ENCODE results near the gene ANAPC7.
"Not testable (repeated sequence)": the region's sequence is repeated elsewhere in the genome, so short reads cannot be mapped to it uniquely, and the experiment has no call there.

ANAPC7 gene

DNA sequence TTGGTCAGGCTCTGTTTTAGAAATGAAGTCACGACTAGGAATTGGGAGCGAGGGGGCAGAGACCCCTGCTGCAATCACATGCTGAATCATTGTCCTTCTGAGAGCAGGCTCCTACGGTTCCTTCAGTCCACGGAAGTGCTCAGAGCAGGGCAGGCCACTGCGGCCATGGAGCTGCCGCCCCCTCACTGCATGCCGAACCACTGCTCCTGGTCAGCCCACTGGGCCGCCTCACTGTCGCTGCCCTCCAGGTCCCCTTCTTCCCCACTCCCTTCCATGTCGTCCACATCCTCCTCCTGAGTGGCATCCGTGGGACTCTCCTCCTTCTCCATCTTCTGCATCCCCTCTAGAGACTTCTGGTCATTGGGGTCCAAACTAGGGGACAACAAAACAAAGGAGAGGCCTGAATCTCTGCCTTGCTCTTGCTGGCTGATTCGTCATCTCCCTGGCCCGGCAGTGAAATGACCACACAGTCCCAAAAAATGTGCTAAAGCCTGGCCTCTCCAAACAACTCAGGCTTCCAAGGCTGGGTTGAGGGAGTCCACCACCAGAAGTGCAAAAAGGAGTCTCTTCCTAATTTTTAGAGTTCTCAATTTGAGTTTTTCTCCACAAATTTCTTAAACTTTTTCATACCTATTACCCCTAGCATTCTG is 29.4 kb downstream of the ANAPC7 start:
- no peak for DNase-seq

DNA sequence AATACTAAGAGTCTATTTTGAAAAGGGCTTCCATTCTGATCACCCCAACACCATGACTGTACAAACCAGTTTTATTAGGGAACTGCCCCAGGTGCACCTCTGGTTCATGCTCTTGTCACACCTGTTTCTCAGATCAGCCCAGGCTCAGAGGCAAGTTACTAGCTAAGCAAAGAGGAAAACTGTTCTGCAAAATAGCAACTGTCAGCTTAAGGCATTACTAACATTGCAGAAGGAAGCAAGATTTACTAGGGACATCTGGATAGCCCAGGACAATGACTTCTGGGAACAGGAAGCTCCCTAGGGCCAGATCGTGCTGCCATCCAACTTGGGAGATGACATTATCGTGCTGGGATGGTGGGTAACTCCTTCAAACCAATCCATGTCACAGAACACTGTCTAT is 30.1 kb downstream of the ANAPC7 start:
- DNase-seq = no peak

DNA sequence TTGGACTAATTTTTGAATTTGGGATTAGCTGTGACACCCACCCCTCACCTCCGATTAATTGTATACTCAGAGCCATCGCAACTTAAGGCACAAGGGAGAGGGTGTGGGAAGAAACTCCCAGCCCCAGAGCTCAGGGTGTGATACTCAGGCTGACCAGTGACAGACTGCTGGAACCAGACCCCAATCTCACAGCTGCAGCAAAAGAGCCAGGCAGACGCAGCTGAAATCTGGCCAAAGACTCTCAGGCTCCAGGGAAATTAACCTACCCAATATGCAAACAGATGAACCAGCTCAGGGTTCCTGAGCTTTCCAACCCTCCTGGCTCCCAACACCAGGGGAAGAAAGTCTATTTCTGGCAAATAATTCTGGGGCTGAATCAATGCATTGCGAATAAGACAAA is 30.5 kb downstream of the ANAPC7 start:
- no peak for DNase-seq

DNA sequence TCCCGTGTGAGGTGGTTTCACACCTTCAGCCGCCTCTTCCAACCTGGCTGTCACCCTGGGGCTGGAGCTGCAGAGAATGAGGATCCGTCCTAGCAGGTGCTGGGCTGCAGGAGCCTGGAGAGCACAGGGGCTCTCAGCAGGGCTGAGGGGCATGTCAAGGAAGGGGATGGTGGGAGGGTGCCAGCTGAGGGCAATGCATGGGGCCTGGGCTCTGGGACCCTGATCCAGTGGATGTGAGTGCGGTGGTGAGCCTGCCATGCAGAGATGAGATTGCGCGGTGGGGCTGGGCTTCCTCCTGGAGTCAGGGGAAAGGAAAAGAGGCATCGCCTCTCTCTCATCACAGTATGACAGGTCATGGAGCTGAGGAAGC is 31.5 kb downstream of the ANAPC7 start:
- no peak for DNase-seq

DNA sequence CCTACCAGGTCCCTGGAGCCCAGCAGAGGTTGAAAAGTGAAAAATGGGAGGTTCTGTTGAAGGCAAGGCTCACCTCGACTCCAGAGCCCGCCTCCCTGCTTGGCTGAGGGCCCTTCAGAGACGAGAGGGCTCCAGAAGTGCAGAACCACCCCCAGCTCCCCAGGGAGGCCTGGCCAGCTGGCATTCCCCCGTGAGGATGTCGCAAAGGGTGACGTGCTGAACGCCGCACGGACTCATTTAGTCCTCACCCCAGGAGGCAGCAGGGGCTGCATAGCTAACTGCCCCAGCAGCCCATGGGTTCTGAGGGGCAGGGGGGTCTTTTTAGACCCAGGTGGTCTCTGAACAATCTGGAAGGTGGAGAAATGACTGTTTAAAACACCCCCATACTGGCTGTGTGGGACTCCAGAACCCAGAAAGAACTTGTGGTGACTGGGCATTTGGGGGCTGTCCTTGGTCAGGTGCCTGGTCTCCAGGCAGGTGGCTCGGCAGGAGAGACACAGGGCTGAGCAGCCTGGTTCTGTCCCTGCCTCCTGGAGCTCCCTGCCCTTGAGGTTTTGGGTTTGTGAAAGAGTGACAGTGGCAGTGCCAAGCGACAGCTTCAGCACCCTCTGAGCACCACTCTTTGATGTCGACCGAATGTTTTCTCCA is 32.0 kb downstream of the ANAPC7 start:
- DNase-seq = no peak

DNA sequence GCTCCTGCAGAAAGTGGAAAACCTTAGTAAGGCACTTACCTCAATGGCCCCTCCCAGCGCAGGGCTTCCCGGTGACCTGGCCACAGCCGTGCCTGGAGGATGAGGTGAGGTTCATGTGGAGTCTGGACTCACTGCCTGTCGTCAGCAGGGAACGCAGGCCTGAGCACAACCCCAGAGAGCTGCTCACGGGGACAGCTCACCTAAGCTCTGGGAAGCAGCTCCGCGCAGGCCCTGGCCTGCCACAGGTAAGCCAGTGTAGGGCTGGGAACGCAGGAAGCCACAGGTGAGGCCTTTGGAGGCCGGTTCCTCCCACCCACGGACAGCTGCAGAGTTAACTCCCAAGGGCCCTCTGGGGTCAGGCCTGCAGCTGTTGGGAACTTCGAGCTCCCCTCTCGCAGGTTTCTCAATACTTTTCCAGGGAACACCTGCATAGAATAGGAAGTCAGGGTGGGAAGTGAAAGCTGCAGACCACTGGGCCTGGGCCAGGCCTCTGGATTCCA is 32.7 kb downstream of the ANAPC7 start:
- no peak for DNase-seq

DNA sequence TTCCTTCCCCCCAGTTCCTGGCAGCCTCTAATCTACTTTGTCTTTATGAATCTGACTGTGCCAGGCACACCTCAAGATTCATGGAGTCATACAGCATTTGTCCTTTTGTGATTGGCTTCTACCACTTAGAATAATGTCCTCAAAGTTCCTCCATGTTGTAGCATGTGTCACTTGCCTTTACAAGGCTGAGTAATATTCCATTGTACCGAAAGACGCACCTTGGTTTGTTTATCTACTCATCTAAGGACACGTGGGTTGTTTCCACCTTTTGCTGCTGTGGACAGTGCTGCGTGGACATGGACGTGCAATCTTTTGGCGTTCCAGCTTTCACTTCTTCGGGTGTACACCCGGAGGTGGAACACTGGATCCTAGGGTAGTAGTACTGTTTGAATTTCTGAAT is 33.5 kb downstream of the ANAPC7 start:
- no peak for DNase-seq

DNA sequence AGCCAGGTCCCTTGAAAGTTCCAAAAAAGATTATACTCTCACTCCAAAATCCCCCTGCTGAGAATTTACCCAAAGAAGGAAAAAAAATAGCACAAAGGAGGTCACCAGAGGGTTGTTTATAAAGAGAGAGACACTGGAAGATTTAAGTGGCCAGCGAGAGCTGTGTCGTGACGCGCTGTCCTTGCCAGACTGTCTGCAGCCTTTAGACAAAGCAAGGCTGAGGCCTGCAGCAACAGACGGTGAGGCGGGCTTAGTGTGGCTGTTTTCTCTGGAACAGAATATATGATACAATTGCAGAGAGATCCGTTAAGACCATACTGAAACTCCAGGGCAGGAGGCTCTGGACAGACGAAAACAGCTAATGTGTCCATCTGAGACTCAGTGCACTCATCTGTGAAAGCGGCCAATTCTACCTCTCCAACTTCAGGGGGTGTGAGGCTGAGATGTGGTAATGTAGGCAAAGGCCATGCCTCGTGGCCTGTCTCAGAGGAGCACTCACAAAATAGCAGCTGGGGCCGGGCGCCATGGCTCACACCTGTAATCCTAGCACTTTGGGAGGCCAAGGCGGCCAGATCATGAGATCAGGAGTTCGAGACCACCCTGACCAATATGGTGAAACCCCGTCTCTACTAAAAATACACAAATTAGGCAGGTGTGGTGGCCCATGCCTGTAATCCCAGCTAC is 36.2 kb downstream of the ANAPC7 start:
- no peak for DNase-seq

DNA sequence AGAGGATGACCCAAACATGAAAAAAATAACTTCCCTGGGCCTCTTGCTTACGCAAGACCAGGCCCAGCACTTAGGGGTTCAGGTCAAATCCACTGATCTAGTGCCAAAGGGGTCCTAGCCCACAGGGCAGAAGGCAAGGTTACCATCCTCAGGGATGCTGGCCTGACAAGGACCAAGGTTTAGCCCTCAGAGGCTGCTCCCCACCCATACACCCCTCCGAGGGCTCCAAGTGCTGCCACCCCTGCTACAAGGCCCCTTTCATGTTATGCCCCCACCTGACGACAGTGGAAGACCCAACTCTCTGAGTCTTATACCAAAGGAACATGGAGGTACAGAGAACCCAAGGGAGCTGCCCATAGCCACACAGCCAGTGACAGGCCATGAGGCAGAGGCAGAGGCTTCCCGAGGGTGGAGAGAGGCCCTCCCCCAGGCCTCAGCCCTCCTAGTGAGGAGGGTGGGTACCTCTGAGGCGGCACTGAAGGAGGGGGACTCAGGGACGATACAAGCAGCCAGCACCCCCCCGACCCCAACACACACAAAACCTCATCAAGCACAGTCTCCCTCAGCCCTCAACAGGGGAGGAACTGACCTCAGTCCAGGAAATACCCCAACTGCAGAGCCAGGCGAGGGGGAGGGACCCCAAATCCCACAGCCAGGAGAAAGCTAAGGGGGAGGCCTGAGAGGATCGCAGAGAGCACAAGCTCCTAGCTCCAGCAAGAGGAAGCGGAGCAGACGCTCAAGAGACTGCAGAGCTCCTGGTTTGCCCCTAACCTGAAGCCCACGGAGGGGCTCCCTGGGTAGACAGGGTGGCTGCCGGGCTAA is 37.0 kb downstream of the ANAPC7 start:
- DNase-seq = no peak

DNA sequence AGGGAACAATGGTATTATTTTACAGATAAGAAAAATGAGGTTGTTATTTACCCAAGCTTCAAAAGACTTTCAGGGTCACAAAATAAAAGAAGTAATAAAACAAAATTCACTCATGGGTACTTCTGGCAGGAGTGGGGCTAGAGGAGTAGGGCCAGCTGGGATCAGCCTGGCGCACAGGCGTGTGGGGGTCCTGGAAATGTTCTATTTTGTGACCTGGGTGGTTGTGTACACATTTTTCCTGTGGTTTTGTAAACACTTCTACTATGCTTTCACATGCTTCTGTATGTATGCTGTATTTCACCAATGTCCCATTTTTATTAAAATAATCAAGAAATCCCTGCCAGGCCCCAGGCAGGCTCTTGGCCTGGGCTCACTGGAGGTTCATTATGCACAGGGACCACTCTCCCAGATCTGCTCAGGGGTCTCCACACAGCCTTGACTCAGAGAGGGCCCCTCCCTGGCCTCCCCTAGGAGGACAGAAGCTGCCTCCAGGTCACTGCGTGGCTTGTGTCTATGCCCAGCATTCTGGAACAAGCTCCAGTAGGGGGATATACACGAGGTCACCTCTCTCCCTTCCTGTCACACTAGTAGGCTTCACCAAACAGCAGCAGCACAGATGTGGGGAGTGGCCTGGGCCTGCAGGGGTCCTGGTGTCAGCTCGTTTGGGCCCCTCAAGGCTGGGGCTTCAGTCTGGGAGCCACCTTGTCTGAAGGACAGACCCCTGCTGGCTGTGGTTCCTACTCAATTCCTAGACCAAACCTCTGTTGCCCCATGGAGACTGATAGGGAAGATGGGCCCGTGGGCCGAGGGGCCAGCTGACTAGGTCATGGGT is 37.8 kb downstream of the ANAPC7 start:
- no peak for DNase-seq

DNA sequence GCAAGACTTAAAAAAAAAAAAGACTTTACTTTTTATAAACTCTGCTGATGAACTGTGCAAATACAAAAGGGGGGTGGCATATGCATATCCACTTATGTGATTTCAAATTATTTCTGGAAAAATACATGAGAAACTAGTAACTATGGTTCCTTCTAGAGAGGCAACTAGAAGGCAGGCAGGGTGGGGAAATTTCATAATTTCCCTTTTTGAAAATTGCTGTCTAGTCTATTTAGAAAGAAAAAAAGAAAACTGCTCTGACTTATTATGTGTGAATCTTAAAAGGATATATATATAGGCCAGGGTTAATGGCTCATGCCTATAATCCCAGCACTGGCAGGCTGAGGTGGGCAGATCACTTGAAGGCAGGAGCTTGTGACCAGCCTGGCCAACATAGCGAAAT is 42.3 kb downstream of the ANAPC7 start:
- no peak for DNase-seq

DNA sequence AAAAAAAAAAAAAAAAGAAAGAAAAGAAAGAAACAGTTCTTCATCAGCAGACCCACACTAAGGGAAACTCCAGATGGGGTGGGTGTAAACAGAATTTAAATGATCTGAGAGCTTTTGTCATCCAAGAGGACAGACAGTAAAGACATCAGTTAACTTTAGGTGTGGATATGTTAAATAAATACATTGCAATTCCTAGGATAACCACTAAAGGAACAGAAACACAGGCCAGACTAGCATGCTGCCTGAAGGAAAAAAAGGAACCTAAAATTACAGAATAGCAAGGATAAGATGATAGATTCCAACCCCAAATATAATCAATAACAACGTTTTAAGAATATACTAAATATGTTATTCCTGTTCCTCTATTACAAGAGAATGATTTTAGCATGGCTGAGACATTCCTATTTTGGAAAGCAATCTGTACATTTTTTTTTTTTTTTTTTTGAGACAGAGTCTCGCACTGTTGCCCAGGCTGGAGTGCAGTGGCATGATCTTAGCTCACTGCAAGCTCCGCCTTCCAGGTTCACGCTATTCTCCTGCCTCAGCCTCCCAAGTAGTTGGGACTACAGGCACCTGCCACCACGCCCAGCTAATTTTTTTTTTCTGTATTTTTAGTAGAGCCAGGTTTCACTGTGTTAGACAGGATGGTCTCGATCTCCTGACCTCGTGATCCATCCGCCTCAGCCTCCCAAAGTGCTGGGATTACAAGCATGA is 45.0 kb downstream of the ANAPC7 start:
- not testable (repeated sequence) for DNase-seq

DNA sequence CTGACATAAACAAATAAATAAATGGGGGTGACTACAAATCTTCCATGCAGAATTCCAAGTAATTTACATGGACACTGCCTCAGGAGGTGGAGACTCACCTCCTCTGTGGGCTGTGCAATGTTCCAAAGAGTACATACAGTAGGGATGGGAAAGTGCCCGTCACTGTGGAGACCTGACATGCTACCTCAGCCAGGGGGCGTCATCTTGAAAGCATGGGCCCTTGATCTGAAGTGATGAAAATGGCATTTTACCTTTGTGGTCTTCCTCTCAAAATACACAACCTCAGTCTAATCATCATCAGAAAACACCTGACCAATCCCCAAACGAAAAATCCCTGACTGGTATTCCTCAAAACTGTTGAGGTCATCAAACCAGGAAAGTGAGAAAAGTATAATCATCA is 48.4 kb downstream of the ANAPC7 start:
- peak; percentile 22 for DNase-seq

DNA sequence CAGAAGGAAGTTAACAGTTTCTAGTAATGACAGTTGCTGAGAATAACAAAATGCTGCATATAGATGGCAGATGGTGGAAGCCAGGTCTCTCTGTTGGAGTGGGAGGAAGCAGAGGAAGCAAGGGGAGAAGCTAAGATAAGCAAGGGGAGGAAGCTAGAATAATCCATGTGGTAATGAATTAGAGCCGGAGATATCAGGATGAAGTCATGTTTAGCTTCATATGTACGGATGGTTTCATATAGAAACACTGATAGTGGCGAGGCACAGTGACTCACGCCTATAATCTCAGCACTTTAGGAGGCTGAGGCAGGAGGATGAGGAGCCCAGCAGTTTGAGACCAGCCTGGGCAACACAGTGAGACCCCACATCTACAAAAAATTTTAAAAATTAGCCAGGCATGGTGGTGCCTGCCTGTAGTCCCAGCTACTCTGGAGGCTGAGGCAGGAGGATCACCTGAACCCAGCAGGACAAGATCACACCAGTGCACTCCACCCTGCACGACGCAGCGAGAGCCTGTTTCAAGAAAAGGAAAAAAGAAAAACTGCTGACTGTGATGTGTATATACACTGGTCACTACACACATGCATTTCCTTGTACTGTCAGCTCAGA is 49.2 kb downstream of the ANAPC7 start:
- no peak for DNase-seq

DNA sequence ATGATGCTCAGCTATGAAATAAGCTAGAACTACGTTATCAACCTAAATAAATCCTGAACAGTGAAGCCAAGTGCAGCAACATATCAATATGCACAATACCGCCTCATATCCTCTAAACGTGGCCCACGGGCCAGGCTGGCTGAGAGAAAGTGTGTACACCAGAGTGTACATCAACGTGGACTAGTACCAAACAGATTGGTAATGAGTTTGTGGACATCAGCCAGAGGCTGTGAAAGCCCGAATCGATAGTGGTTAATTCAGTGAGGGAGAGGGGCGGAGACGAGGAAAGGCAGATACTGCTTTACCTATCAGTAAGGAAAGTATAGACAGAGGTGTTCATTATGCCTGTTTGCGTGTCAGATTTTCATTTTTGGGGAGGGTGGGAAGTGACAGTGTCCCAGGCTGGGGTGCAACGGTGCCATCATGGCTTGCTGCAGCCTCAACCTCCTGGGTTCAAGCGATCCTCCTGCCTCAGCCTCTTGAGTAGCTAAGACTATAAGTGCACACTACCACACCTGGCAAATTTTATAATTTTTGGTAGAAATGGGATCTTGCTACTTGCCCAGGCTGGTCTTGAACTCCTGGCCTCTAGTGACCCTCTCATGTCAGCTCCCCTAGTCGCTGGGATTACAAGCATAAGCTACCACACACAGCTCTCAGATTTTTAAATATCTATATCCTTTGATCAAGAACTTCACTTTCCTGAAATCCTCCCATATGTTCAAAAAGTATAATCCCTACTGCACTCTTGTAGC is 50.1 kb downstream of the ANAPC7 start:
- DNase-seq = no peak

DNA sequence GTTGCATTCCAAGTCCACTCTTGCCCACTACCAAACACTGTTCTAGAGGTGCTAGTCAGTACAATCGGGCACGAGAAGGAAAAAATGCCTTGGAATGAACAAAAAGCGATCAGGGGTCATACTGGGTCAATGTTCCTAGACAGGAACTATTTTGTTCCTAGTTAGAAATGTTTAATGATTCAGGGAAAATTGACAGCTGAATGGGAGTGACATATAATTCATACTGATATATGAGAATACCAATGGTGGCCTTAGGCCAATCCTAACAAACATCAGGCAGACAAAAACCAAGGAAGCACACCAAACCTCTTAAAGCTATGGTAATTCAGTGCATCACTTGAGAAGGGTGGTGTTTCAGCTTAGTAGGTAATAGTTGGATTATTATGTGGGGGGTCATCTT is 51.1 kb downstream of the ANAPC7 start:
- no peak for DNase-seq

DNA sequence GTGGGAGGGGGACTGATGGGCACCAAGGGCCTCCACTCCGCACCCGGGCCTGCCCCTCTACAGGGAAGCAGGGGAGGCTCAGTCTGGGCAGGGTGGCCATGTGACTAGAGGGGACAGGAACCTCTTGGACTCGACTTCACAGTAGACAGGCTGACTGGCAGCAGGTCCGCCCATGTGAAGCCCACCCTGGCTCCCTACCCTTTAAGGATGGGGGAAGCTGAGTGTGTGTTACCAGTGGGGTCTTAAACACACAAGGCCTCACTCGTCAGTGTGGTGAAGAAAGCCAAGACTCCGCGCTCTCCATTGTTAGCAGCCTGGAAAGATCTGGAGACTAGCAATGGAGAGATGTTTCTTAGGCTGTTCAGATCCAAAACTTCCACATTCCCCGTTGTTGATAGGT is 52.4 kb downstream of the ANAPC7 start:
- no peak for DNase-seq

DNA sequence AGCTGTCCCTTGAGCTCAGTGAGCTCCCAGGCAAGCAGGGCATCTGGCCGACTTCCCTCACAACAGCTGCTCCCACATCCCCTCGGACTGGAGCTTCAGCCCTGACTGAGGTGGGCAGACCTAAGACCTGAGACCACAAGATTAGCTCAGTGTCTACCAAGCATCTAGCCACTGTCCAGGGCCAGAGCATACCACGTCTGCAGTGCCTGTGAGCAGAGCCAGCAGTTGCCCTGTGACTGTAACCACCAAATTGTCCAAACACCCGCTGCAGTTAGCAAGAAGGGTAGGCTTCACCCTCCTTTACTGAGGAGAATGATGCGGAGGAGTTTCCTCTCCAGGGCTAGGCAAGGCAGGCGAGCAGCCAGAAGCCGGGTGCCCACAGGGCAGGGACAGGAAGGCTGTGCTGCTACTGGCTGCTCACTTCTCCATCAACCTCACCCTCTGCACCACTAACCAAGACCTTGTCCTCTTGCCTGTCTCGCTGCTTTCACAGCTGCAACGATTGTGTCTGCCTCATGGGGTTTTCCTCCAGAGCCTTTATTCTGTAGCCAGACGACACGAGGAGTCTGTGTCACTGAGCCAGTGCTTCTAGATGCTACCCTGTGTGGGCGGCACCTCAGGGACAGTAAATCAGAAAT is 53.9 kb downstream of the ANAPC7 start:
- DNase-seq = peak; percentile 39

DNA sequence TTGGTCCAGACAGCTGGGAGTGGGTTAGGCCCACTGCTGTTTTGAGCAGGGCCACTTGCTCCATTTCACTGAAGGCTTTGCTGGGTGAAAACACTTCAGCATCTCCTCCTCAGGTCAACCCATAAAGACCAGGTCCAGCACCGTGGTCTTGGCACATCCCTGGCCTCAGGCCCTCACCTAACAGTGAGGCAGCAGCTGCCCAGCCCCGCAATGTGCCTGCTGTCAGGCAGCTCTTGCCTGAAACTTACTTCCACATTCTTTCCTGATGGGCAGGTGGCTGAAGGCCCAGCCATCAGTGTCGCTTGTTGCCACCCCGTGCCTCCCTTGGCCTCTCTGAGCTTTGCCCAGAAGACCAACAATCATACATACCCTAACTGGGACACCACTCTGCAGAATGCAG is 54.4 kb downstream of the ANAPC7 start:
- no peak for DNase-seq

DNA sequence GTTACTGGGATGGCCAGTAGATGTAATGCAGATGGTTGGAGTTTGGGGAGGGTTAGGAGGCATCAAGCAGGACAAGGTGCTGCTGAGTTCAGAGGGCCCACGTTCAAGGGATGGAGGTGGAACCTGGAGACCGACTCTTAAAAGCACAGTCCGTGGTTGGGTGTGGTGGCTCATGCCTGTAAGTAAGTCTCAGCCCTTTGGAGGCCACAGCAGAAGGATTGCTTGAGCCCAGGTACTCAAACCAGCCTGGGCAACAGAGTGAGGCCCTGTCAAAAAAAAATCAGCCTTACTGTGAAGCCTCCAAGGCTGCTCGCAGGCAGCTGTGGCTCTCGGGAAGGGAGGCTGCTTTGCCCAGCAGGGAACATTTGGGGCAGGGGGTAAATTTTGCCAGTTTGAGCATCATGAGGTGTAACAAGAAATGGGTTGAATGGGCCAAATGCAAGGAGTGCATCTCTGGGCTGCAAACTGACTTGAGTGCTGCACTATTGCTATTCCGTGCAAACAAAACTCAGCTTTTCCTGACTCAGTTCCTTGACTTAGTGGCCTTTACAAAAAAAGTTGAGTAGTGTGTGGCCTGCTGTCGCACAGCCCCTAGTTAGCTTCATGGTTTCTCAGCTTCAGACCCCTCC is 55.0 kb downstream of the ANAPC7 start:
- DNase-seq = no peak

Data from activated naive CD4-positive, alpha-beta T cell treated with Interleukin-2 at 50 U/mL for 16 hours (primary cell).